ENCODE results near the gene FAM181A.

FAM181A gene

DNA sequence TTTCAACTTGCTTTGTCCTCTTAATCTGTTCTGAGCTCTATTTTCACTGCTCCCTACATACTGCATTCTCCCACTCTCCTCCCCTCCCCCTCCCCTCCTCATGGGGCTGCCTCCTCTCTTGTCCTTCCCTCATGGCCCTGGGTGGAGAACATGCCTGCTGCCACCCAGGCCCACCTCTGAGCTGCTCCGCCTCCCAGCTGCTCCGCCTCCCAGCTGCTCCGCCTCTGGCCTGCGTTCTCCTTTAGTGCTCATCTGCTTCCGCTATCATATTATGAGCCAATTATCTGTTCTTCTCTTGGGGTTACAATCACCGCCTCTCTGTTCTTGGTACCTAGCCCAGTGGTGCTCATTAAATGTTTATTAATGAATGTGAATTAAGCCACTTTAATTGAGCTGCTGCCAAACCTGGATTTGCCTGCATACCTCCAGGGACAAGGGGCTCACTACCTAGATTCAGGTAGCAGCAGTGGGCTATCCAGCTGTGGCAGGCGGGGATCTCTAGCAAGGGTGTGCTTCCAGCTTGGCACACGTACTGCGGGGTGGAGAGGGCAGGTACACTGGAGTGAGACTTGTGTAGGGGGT, 32.0 kb upstream of the FAM181A start:
- H2AFZ ChIP-seq (ENCODE audit: low read depth, low read length, severe bottlenecking): no peak overlapping the region

DNA sequence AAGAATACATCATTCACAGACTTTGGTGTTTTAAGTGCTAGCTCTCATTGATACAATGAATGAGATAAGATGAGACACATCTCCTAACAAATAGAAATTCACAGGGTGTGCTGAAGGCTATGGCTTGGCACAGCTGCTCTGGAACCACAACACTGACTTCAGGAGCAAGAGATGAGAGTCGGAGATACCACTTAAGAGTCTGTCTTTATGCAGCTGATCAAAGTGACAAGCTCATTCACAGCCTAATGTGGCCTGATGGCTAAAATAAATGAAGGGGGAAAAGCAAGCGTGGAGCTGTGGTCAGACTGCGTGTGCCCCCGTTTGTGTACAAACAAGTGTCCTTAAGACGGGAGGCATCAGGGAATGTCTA, 29.7 kb upstream of the FAM181A start:
- Histone ChIP-seq H2AFZ (ENCODE audit: low read depth, low read length, severe bottlenecking) (no peak overlapping the region), H3F3A (ENCODE audit: insufficient read depth) (no peaks in the 10 kb centered on the region), H3K9me2 (replicated peaks; ENCODE audit: insufficient read depth, low read length) (no peaks in the 10 kb centered on the region), H3K27ac (ENCODE audit: low read depth, low read length) (no peak overlapping the region), H3K27me3 (ENCODE audit: low read length) (no peaks in the 10 kb centered on the region), H3K4me3 (ENCODE audit: insufficient read depth, low read length, poor library complexity, severe bottlenecking) (no peak overlapping the region), H4K20me1 (ENCODE audit: low read depth, low read length) (no peaks in the 10 kb centered on the region), H3K36me3 (ENCODE audit: low read length) (no peaks in the 10 kb centered on the region), H3K9me3 (ENCODE audit: insufficient read depth, low read length) (no peaks in the 10 kb centered on the region), H3K4me2 (ENCODE audit: low read depth, low read length, poor library complexity, severe bottlenecking) (no peak overlapping the region), H3K79me2 (ENCODE audit: insufficient read depth, low read length) (no peaks in the 10 kb centered on the region), H3K9ac (ENCODE audit: low read length) (no peak overlapping the region)
- TF ChIP-seq, protein P1, sequence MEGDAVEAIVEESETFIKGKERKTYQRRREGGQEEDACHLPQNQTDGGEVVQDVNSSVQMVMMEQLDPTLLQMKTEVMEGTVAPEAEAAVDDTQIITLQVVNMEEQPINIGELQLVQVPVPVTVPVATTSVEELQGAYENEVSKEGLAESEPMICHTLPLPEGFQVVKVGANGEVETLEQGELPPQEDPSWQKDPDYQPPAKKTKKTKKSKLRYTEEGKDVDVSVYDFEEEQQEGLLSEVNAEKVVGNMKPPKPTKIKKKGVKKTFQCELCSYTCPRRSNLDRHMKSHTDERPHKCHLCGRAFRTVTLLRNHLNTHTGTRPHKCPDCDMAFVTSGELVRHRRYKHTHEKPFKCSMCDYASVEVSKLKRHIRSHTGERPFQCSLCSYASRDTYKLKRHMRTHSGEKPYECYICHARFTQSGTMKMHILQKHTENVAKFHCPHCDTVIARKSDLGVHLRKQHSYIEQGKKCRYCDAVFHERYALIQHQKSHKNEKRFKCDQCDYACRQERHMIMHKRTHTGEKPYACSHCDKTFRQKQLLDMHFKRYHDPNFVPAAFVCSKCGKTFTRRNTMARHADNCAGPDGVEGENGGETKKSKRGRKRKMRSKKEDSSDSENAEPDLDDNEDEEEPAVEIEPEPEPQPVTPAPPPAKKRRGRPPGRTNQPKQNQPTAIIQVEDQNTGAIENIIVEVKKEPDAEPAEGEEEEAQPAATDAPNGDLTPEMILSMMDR (IDR thresholded peaks at IDR 0.05; ENCODE audit: insufficient read depth, low read length, poor library complexity, severe bottlenecking): no peak
- TF ChIP-seq EZH2phosphoT487 (conservative IDR thresholded peaks at IDR 0.05; ENCODE audit: low read length): no peak

More for the DNA sequence above, 32.0 kb upstream of the FAM181A start:
- H3K9me2 ChIP-seq (replicated peaks; ENCODE audit: insufficient read depth, low read length): no peaks in the 10 kb centered on the region
- no peaks in the 10 kb centered on the region for H3F3A ChIP-seq (ENCODE audit: insufficient read depth)
- no peaks in the 10 kb centered on the region for H3K27me3 ChIP-seq (ENCODE audit: low read length)
- H4K20me1 ChIP-seq (ENCODE audit: low read depth, low read length): no peaks in the 10 kb centered on the region
- no peak overlapping the region for H3K9ac ChIP-seq (ENCODE audit: low read length)
- no peaks in the 10 kb centered on the region for H3K9me3 ChIP-seq (ENCODE audit: insufficient read depth, low read length)
- H3K36me3 ChIP-seq (ENCODE audit: low read length): no peaks in the 10 kb centered on the region
- H3K79me2 ChIP-seq (ENCODE audit: insufficient read depth, low read length): no peaks in the 10 kb centered on the region
- TF ChIP-seq, protein P1 (IDR thresholded peaks at IDR 0.05; ENCODE audit: insufficient read depth, low read length, poor library complexity, severe bottlenecking): no peak
- no peak for TF ChIP-seq EZH2phosphoT487 (conservative IDR thresholded peaks at IDR 0.05; ENCODE audit: low read length)
- H3K27ac ChIP-seq (ENCODE audit: low read depth, low read length): no peak overlapping the region
- no peak overlapping the region for H3K4me3 ChIP-seq (ENCODE audit: insufficient read depth, low read length, poor library complexity, severe bottlenecking)
- H3K4me2 ChIP-seq (ENCODE audit: low read depth, low read length, poor library complexity, severe bottlenecking): no peak overlapping the region

DNA sequence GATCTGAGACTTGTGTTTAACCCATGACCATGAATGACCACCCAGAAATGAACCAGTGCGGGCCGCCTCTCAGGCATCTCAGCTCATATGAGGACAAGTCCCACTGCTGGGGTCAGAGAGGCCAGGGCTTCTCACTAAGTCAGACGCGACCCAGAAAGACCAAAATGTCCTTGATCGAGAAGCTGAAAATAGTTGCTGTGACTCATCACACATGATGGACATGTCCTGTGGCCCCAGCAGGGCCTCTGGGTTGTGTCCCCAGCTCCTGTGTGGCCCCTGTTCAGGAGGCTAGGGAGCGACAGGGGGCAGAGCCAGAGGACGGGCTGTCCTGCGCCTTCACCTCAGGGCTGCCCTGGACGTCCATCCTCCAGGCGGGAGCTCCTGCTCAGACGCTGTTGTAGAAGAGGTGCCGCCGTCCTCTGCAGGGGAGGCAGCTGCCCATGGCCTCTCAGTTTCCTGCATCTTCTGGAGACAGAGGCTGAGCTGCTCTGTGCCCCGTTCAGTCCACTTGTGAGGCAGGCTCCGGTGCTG, 29.0 kb upstream of the FAM181A start:
- Histone ChIP-seq H2AFZ (ENCODE audit: low read depth, low read length, severe bottlenecking) (no peak overlapping the region), H3K79me2 (ENCODE audit: insufficient read depth, low read length) (no peaks in the 10 kb centered on the region), H3K4me3 (ENCODE audit: insufficient read depth, low read length, poor library complexity, severe bottlenecking) (no peak overlapping the region), H3F3A (ENCODE audit: insufficient read depth) (no peaks in the 10 kb centered on the region), H4K20me1 (ENCODE audit: low read depth, low read length) (no peaks in the 10 kb centered on the region), H3K27ac (ENCODE audit: low read depth, low read length) (no peak overlapping the region), H3K4me2 (ENCODE audit: low read depth, low read length, poor library complexity, severe bottlenecking) (no peak overlapping the region), H3K27me3 (ENCODE audit: low read length) (no peaks in the 10 kb centered on the region), H3K36me3 (ENCODE audit: low read length) (no peaks in the 10 kb centered on the region), H3K9me2 (replicated peaks; ENCODE audit: insufficient read depth, low read length) (no peaks in the 10 kb centered on the region), H3K9ac (ENCODE audit: low read length) (no peak overlapping the region), H3K9me3 (ENCODE audit: insufficient read depth, low read length) (no peaks in the 10 kb centered on the region)
- TF ChIP-seq, protein P1 (IDR thresholded peaks at IDR 0.05; ENCODE audit: insufficient read depth, low read length, poor library complexity, severe bottlenecking): no peak
- no peak for TF ChIP-seq EZH2phosphoT487 (conservative IDR thresholded peaks at IDR 0.05; ENCODE audit: low read length)
